Activated naive CD8-positive, alpha-beta T cell treated with anti-CD3 and anti-CD28 coated beads, Interleukin-2, amount 50 U/mL, for 24 hours (primary cell): Measurements from ENCODE around the gene PIPOX.
A peak's percentile ranks its signal among the peaks of the same experiment; 100 is the strongest.

Experiments used
- ATAC-seq: fragments of 150-1000 bp; cut with Tn5 transposase; one replicate; pipeline ENCODE4 v1.10.0; 2021
- DNase-seq: peaks from one replicate; pipeline ENCODE4 v3.0.0; 2021
- H3K27ac Mint-ChIP-seq: one replicate; pipeline ENCODE4 v1.8.0; 2021; ENCODE audit warnings: mild to moderate bottlenecking, mixed read lengths
- H3K27me3 Mint-ChIP-seq: one replicate; pipeline ENCODE4 v1.8.0; 2021; ENCODE audit warnings: mixed read lengths
- H3K36me3 Mint-ChIP-seq: one replicate; pipeline ENCODE4 v1.8.0; 2021; ENCODE audit warnings: low read depth, mixed read lengths
- H3K4me1 Mint-ChIP-seq: one replicate; pipeline ENCODE4 v1.8.0; 2021; ENCODE audit warnings: mixed read lengths
- H3K4me3 Mint-ChIP-seq: one replicate; pipeline ENCODE4 v1.8.0; 2021; ENCODE audit warnings: mild to moderate bottlenecking, moderate library complexity, mixed read lengths
- H3K9me3 Mint-ChIP-seq: one replicate; pipeline ENCODE4 v1.8.0; 2021; ENCODE audit warnings: mixed read lengths

Gene PIPOX

GRCh38 chr17:29049541-29050145, 6.7 kb downstream of the PIPOX start:
- Mint-ChIP-seq H3K4me1 (peaks cover 11% of the 10 kb centered on the region), H3K27me3 (peaks cover 5% of the 10 kb centered on the region), H3K27ac (no peak overlapping the region), H3K4me3 (no peak overlapping the region), H3K36me3 (no peaks in the 10 kb centered on the region), H3K9me3 (no peaks in the 10 kb centered on the region)
- DNase-seq: no peak
- no peak for ATAC-seq

GRCh38 chr17:29050176-29050575, 7.2 kb downstream of the PIPOX start:
- Mint-ChIP-seq H3K36me3 (no peaks in the 10 kb centered on the region), H3K4me3 (no peak overlapping the region), H3K27me3 (peaks cover 5% of the 10 kb centered on the region), H3K9me3 (no peaks in the 10 kb centered on the region), H3K4me1 (peaks cover 11% of the 10 kb centered on the region), H3K27ac (no peak overlapping the region)
- ATAC-seq (no peak), DNase-seq (no peak)

- no peak for ATAC-seq
- Mint-ChIP-seq H3K4me3 (no peak overlapping the region), H3K27ac (no peak overlapping the region), H3K27me3 (peaks cover 5% of the 10 kb centered on the region), H3K36me3 (no peaks in the 10 kb centered on the region), H3K4me1 (peaks cover 5% of the 10 kb centered on the region), H3K9me3 (no peaks in the 10 kb centered on the region)
- no peak for DNase-seq
These were observed 8.3 kb downstream of the PIPOX start for GRCh38 chr17:29051194-29051593.

- DNase-seq (no peak), ATAC-seq (no peak)
- Mint-ChIP-seq H3K9me3 (no peaks in the 10 kb centered on the region), H3K27ac (no peak overlapping the region), H3K4me1 (no peaks in the 10 kb centered on the region), H3K4me3 (no peak overlapping the region), H3K36me3 (no peaks in the 10 kb centered on the region), H3K27me3 (peaks cover 3% of the 10 kb centered on the region)
These were observed 8.8 kb downstream of the PIPOX start for GRCh38 chr17:29051731-29052130.

DNA sequence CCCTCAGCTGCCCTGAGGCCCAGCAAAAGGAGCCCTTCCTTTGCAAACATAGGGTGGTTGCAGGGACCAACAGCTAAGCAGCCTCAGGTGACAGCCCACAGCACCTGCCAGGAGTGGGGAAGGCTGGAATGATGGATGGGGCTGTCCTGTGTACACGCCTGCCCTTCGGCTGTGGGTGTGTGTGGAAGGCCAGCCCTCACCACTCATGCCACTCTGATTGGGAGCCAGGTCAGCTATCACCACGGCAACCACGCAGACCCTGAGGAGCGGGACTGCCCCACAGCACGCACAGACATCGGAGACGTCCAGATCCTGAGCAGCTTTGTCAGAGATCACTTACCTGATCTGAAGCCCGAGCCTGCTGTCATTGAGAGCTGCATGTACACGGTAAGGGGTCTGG, 11.9 kb downstream of the PIPOX start:
- Mint-ChIP-seq H3K27me3 (peaks cover 2% of the 10 kb centered on the region), H3K27ac (no peak overlapping the region), H3K9me3 (no peaks in the 10 kb centered on the region), H3K4me3 (no peak overlapping the region), H3K36me3 (no peaks in the 10 kb centered on the region), H3K4me1 (peaks cover 2% of the 10 kb centered on the region)
- ATAC-seq: no peak
- no peak for DNase-seq

DNA sequence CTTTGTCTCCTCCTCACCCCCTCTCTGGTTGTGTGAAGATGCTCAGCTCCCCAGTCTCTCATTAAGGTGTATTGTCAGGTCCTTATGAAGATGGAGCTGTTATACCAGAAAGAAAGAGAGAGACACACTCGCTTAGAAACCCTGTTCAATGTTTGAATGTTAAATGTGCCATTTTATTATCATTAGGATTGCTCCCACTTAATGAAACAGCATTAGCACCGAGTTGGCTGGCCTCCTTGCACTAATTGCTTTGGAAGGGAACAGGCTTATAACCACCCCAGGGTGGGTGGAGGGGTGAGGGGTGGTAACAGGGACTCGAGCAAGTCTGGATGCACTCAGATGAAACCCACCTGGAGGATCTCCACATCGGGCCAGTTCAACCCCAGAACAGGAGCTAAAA, 14.4 kb downstream of the PIPOX start:
- DNase-seq (no peak), ATAC-seq (no peak)
- Mint-ChIP-seq H3K4me3 (no peak overlapping the region), H3K9me3 (no peaks in the 10 kb centered on the region), H3K27ac (no peak overlapping the region), H3K4me1 (peaks cover 12% of the 10 kb centered on the region), H3K27me3 (no peaks in the 10 kb centered on the region), H3K36me3 (no peaks in the 10 kb centered on the region)

- Mint-ChIP-seq H3K9me3 (no peaks in the 10 kb centered on the region), H3K4me1 (peaks cover 12% of the 10 kb centered on the region), H3K4me3 (no peak overlapping the region), H3K27ac (no peak overlapping the region), H3K36me3 (no peaks in the 10 kb centered on the region), H3K27me3 (no peaks in the 10 kb centered on the region)
- DNase-seq (no peak), ATAC-seq (no peak)
These were observed 15.4 kb downstream of the PIPOX start for GRCh38 chr17:29058391-29058790.

DNA sequence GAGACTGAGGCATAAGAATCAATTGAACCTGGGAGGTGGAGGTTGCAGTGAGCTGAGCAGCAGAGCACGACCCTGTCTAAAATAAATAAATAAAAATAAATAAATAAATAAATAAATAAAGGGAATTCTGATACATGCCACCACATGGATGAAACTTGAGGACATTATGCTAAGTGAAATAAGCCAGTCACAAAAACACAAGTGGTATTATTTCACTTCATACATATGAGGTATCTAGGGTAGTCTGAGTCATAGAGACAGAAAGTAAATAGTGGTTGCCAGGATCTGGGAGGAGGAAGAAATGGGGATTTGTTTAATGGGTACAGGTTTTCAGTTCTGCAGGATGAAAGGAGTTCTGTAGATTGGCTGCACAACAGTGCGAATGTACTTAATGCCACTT, 16.3 kb downstream of the PIPOX start:
- H3K27ac Mint-ChIP-seq: no peak overlapping the region
- no peak overlapping the region for H3K4me3 Mint-ChIP-seq
- no peaks in the 10 kb centered on the region for H3K36me3 Mint-ChIP-seq
- ATAC-seq (no peak), DNase-seq (no peak)
- H3K27me3 Mint-ChIP-seq: no peaks in the 10 kb centered on the region
- peaks cover 12% of the 10 kb centered on the region for H3K4me1 Mint-ChIP-seq
- no peaks in the 10 kb centered on the region for H3K9me3 Mint-ChIP-seq

- Mint-ChIP-seq H3K27ac (no peak overlapping the region), H3K4me1 (peaks cover 12% of the 10 kb centered on the region), H3K9me3 (no peaks in the 10 kb centered on the region), H3K27me3 (no peaks in the 10 kb centered on the region), H3K4me3 (no peak overlapping the region), H3K36me3 (no peaks in the 10 kb centered on the region)
- peak; percentile 36 for ATAC-seq
- DNase-seq: no peak
These were observed 17.5 kb downstream of the PIPOX start for GRCh38 chr17:29060475-29060874.

GRCh38 chr17:29061036-29061435, 18.1 kb downstream of the PIPOX start:
- ATAC-seq: no peak
- Mint-ChIP-seq H3K36me3 (no peaks in the 10 kb centered on the region), H3K9me3 (no peaks in the 10 kb centered on the region), H3K4me3 (no peak overlapping the region), H3K27me3 (no peaks in the 10 kb centered on the region), H3K27ac (no peak overlapping the region), H3K4me1 (peaks cover 12% of the 10 kb centered on the region)
- no peak for DNase-seq

- no peaks in the 10 kb centered on the region for H3K27me3 Mint-ChIP-seq
- no peaks in the 10 kb centered on the region for H3K36me3 Mint-ChIP-seq
- H3K4me1 Mint-ChIP-seq: peaks cover 12% of the 10 kb centered on the region
- H3K27ac Mint-ChIP-seq: no peak overlapping the region
- ATAC-seq: no peak
- no peak overlapping the region for H3K4me3 Mint-ChIP-seq
- DNase-seq: no peak
- no peaks in the 10 kb centered on the region for H3K9me3 Mint-ChIP-seq
These were observed 19.3 kb downstream of the PIPOX start for GRCh38 chr17:29062215-29062614.

GRCh38 chr17:29063992-29064391, 21.1 kb downstream of the PIPOX start:
- DNase-seq (no peak), ATAC-seq (no peak)
- H3K4me3 Mint-ChIP-seq: no peak overlapping the region
- H3K4me1 Mint-ChIP-seq: peaks cover 12% of the 10 kb centered on the region
- no peaks in the 10 kb centered on the region for H3K27me3 Mint-ChIP-seq
- H3K9me3 Mint-ChIP-seq: no peaks in the 10 kb centered on the region
- no peak overlapping the region for H3K27ac Mint-ChIP-seq
- H3K36me3 Mint-ChIP-seq: no peaks in the 10 kb centered on the region

DNA sequence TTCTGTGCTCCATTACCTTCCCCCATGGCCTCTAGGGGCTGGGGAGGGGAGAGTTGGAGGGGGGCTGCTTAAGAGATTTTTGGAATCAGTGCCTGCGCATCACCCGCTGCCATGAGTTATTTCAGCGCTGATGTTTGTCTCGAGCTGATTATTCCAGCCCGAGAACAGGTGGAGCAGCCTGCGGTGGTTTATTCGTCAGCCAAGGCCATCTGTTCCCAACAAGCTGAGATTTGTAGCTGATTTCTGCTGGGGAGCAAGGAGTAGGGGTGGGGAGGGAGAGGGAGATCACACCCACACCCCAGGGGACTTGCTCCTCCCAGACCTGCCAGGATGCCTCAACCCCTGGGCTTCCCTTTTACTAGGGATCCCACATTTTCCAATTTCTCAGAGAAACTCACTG, 23.1 kb downstream of the PIPOX start:
- ATAC-seq (no peak), DNase-seq (no peak)
- Mint-ChIP-seq H3K4me3 (no peak overlapping the region), H3K9me3 (no peaks in the 10 kb centered on the region), H3K36me3 (no peaks in the 10 kb centered on the region), H3K27me3 (no peaks in the 10 kb centered on the region), H3K27ac (no peak overlapping the region), H3K4me1 (no peaks in the 10 kb centered on the region)

DNA sequence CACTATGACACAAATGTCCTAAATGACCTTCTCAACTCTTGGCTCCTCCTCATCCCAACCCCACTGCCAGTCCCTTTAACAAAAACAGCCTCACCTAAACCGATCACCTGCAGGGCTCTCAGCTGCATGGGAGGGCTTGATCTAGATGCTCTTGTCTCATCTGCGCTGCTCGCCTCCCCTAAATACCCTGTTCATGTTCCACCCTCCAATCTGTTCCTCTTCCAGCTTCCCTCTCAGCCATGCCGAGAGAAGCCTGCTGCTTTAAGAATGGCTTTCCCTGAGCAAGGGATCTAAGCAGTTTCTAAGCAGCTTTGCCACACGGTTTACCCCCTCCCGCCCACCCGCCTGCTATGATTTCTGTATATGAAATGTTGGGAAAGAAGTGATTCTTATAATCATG, 23.7 kb downstream of the PIPOX start:
- Mint-ChIP-seq H3K27me3 (no peaks in the 10 kb centered on the region), H3K27ac (no peak overlapping the region), H3K36me3 (no peaks in the 10 kb centered on the region), H3K9me3 (no peaks in the 10 kb centered on the region), H3K4me1 (no peaks in the 10 kb centered on the region), H3K4me3 (no peak overlapping the region)
- ATAC-seq (no peak), DNase-seq (no peak)

DNA sequence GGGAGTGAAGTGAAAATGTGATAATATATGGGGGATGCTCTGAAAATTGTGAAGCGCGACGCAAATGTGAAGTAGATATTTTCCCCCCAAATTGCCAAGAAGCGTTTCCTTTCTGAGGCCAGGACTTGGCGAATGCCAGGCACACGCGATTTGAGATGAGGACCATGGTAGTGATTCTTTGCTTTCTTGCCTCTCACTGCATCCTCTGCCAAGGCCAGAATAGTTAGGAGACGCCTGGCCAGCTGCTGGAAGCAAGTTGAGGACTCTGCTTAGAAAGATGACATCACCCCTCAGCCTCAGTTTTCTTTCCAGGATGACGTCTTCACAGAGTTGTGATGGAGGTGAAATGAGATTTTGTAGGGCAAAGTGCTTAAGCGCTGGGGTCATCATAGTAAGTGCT, 25.9 kb downstream of the PIPOX start:
- no peaks in the 10 kb centered on the region for H3K9me3 Mint-ChIP-seq
- no peaks in the 10 kb centered on the region for H3K36me3 Mint-ChIP-seq
- H3K4me1 Mint-ChIP-seq: no peaks in the 10 kb centered on the region
- no peak for DNase-seq
- no peaks in the 10 kb centered on the region for H3K27me3 Mint-ChIP-seq
- no peak for ATAC-seq
- H3K27ac Mint-ChIP-seq: no peak overlapping the region
- no peak overlapping the region for H3K4me3 Mint-ChIP-seq

DNA sequence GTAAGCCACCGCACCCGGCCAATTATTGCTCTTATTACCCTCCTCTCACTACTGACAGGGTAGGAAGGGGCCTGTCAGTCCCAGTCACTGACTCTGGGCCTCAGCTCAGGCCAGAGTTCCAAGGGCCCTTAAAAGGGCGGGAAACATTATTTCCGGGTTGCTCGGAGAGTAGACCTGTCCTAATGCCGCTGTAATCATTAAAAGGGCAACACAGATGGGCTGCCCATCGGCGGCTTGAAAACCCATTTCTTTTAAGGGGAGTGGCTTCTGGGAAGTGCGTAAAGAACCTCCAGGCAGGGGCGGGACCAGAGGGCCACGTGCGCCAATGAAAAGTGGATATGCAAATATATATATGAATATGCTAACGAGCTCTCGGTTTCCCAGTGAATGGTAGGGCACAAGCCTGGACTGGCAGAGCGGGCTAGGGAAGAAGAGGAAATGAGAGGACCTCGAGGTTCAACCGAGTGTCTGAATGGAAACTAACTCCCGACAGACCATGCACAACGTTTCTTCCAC, 26.6 kb downstream of the PIPOX start:
- DNase-seq: no peak
- H3K4me1 Mint-ChIP-seq: no peaks in the 10 kb centered on the region
- ATAC-seq: no peak
- H3K36me3 Mint-ChIP-seq: no peaks in the 10 kb centered on the region
- no peaks in the 10 kb centered on the region for H3K9me3 Mint-ChIP-seq
- no peaks in the 10 kb centered on the region for H3K27me3 Mint-ChIP-seq
- no peak overlapping the region for H3K27ac Mint-ChIP-seq
- no peak overlapping the region for H3K4me3 Mint-ChIP-seq
